ENCODE measurements around the gene MIAT. TPM values are rescaled to one million over a fixed set of nuclear protein-coding genes. Genes with fewer than 3 reads are reported as not detected.

MIAT gene
- total RNA-seq (1 to 10 TPM; 2.4 to 3.3 TPM), polyA plus RNA-seq (ENCODE audit: insufficient read depth, low read depth, low replicate concordance) (1.7 TPM)
- long read RNA-seq, donor 1, result 0 reads
- long read RNA-seq, donor 2, full-length matches to known transcripts, result 1 of 1 reads
- long read RNA-seq, donor 2, partial matches to known transcripts, result 0 of 1 reads
- long read RNA-seq, donor 2, other reads (novel, unspliced or antisense), result 0 of 1 reads

- intact Hi-C loops (cut with DNase I; ENCODE audit: low total_unique reads), result no loop called here
- 3 to 5% methylated on average over 32 to 62 of the region's 62 CpGs for WGBS, 2 donors
- H3K9me3 ChIP-seq, result no peaks in the 10 kb centered on the region
- TF ChIP-seq POLR2A (IDR thresholded peaks at IDR 0.05) (no peak), CTCF (IDR thresholded peaks at IDR 0.05) (no peak)
- no peaks in the 10 kb centered on the region for H3K36me3 ChIP-seq (ENCODE audit: low read depth, missing control alignments)
- H3K27ac ChIP-seq, result no peak within 1 kb of the TSS
- DNase-seq, result no peak
- H3K4me1 ChIP-seq, result peaks cover 6% of the 10 kb centered on the region
- H3K4me3 ChIP-seq, result peak within 1 kb of the TSS; percentile 19 to 40
- no peaks in the 10 kb centered on the region for H3K27me3 ChIP-seq
These were observed at the start of gene MIAT for GRCh38 chr22:26656891-26657851. Gene MIAT (plus strand): TSS chr22:26657588.

GRCh38 chr22:26608129-26608528, 49.3 kb upstream of the MIAT start:
- 35 to 37% methylated on average over 2 of the region's 2 CpGs for WGBS, 2 donors
- no peak for TF ChIP-seq POLR2A (IDR thresholded peaks at IDR 0.05)
- no peak for TF ChIP-seq CTCF (IDR thresholded peaks at IDR 0.05)

GRCh38 chr22:26609287-26609686, 48.1 kb upstream of the MIAT start:
- Histone ChIP-seq H3K36me3 (ENCODE audit: low read depth, missing control alignments) (no peaks in the 10 kb centered on the region), H3K27me3 (no peaks in the 10 kb centered on the region), H3K4me3 (no peak overlapping the region), H3K4me1 (no peaks in the 10 kb centered on the region), H3K9me3 (no peaks in the 10 kb centered on the region), H3K27ac (no peak overlapping the region)
- no peak for TF ChIP-seq CTCF (IDR thresholded peaks at IDR 0.05)
- no peak for TF ChIP-seq POLR2A (IDR thresholded peaks at IDR 0.05)
- WGBS, 2 donors, result 89 to 90% methylated on average over 2 of the region's 2 CpGs
- no peak for DNase-seq
- intact Hi-C loops (cut with DNase I; ENCODE audit: low total_unique reads), result no loop called here

More at GRCh38 chr22:26608129-26608528, 49.3 kb upstream of the MIAT start:
- Histone ChIP-seq H3K27me3 (no peaks in the 10 kb centered on the region), H3K36me3 (ENCODE audit: low read depth, missing control alignments) (no peaks in the 10 kb centered on the region), H3K9me3 (no peaks in the 10 kb centered on the region), H3K4me1 (no peaks in the 10 kb centered on the region), H3K4me3 (no peak overlapping the region), H3K27ac (no peak overlapping the region)
- DNase-seq, result no peak
- intact Hi-C loops (cut with DNase I; ENCODE audit: low total_unique reads), result no loop called here

GRCh38 chr22:26610072-26610958, 47.1 kb upstream of the MIAT start:
- no peaks in the 10 kb centered on the region for H3K27me3 ChIP-seq
- H3K36me3 ChIP-seq (ENCODE audit: low read depth, missing control alignments), result no peaks in the 10 kb centered on the region
- 74 to 80% methylated on average over 10 to 12 of the region's 12 CpGs for WGBS, 2 donors
- DNase-seq, result no peak
- no peaks in the 10 kb centered on the region for H3K9me3 ChIP-seq
- no peaks in the 10 kb centered on the region for H3K4me1 ChIP-seq
- H3K27ac ChIP-seq, result no peak overlapping the region
- intact Hi-C loops (cut with DNase I; ENCODE audit: low total_unique reads), result no loop called here
- H3K4me3 ChIP-seq, result no peak overlapping the region
- TF ChIP-seq POLR2A (IDR thresholded peaks at IDR 0.05) (no peak), CTCF (IDR thresholded peaks at IDR 0.05) (no peak)
